ENCODE data around the gene ATP5MC2.

ATP5MC2 gene

DNA sequence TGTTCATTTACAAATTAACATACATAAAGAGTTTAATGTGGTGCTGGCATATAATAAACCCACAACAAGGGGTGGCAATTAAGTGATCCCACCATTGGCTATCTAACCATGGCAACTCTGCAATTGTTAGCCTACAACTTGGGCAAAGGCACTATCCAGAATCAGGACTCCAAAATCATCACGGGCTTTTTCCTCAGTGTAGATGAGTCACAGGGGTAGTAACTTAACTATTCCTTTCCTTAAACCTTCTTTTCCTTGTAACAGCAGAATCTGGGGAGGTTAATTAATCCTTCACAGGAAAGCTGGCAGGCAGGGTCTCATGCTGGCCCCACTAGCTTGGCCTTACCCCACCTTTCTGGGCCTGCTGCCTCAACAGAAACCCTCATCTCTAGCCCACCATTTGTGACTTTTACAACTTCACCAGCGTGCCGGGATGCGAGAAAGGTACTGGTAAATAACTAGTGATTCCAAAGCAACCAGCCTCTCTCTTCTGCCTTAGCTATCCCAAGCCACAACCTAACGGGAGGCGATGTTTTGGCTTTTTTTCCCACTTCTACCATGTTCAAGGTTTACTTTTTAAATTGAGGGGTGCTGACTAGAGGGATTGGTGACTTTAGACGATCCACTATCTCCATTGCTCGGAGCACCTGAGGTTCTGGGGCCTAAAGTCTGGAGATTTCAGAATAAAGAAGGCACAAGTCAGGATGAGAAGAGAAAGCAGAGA lies 744 bp downstream of the ATP5MC2 start:
- TF ChIP-seq, protein P1, sequence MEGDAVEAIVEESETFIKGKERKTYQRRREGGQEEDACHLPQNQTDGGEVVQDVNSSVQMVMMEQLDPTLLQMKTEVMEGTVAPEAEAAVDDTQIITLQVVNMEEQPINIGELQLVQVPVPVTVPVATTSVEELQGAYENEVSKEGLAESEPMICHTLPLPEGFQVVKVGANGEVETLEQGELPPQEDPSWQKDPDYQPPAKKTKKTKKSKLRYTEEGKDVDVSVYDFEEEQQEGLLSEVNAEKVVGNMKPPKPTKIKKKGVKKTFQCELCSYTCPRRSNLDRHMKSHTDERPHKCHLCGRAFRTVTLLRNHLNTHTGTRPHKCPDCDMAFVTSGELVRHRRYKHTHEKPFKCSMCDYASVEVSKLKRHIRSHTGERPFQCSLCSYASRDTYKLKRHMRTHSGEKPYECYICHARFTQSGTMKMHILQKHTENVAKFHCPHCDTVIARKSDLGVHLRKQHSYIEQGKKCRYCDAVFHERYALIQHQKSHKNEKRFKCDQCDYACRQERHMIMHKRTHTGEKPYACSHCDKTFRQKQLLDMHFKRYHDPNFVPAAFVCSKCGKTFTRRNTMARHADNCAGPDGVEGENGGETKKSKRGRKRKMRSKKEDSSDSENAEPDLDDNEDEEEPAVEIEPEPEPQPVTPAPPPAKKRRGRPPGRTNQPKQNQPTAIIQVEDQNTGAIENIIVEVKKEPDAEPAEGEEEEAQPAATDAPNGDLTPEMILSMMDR (conservative IDR thresholded peaks at IDR 0.05) = no peak
- H3K27ac ChIP-seq = peak overlapping the region; percentile 95

DNA sequence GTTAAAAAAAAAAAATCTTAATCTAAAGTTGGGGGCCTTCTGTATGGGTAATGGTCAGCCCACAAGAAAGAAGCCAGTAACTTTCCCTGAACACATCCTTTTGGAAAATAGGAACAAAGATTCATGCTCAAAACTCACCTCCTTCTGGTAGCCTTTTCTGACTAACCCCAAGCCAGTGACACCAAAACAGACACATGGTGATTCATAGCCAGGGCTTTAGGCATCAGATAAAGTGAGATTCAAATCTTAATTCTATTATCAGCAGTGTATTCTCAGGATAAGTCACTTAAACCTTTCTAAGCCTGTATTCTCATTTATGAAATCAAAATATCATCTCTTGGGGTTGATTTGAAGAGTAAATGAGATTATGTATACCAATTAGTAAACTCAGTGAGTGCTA lies 4.9 kb downstream of the ATP5MC2 start:
- TF ChIP-seq, protein P1 (conservative IDR thresholded peaks at IDR 0.05) = no peak
- H3K27ac ChIP-seq = no peak overlapping the region

DNA sequence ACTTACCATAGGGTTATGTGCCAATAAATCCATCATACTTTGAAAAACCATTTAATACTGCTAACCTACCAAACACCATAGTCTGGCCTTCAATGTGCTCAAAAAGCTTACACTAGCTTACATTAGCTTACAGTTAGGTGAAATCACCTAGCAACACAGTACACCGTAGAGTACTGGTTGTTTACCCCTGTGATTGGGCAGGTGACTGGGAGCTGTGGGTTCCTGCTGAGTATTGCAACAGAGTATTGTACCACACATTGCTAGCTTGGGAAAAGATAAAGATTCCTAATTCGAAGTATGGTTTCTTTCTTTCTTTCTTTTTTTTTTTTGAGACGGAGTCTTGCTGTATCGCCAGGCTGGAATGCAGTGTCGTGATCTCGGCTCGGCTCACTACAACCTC lies 5.6 kb downstream of the ATP5MC2 start:
- H3K27ac ChIP-seq = no peak overlapping the region
- TF ChIP-seq, protein P1 (conservative IDR thresholded peaks at IDR 0.05) = no peak

DNA sequence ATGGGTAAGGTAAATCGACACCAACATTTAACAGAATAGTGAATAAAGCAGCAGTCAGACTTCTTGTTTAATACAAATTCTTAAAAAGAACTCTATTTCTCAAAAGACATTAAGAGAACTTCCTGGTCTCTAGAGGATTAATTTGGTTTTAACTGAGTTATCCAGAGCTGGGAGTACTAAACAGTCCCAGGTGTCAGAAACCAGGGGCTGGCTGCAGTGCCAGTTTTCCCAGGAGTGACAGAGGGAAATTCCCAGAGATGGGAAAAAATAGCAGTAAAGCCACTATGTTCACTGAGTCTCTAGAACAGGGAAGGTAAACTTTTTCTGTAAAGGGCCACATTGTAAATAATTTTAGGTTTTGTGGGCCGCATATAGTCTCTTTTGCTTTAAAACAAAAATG lies 8.8 kb downstream of the ATP5MC2 start:
- H3K27ac ChIP-seq = peak overlapping the region; percentile 13
- TF ChIP-seq, protein P1 (conservative IDR thresholded peaks at IDR 0.05) = no peak

DNA sequence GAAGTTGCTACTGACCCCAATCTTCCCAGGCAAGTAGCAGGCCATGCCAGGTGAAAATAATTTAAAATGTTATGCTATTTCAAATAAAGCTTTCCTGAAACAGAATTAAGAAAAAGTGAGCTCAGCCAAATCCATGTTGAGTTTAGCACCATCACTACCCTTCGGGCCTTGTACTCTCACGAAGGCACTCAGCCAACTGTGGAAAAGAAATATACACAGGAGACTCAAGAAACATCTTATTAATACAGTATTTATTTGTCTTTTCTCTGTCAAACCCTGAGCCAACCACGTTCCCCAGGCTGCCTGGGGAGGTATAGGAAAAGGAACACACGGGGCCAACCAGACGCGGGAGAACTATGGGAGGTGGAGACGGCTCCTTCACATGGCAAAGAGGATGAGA lies 10.9 kb downstream of the ATP5MC2 start:
- 0 out of 2 replicates have a peak overlapping the region, but pooled peaks have one; percentile 1 for H3K27ac ChIP-seq

DNA sequence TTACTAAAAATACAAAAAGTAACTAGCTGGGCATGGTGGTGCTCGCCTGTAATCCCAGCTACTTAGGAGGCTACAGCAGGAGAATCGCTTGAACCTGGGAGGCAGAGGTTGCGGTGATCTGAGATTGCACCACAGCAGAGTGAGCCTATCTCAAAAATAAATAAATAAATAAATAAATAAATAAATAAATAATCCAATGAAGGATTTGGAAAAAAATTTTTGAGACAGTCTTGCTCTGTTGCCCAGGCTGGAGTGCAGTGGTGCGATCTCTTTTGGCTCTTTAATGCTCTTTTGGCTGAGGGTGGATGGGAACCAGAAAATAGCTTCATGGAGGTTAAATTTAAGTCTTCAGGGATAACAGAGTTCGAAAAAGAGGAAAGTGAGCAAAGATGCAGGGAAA lies 11.7 kb downstream of the ATP5MC2 start:
- H3K27ac ChIP-seq = no peak overlapping the region
- TF ChIP-seq, protein P1 (conservative IDR thresholded peaks at IDR 0.05) = no peak

More for the DNA sequence above, 10.9 kb downstream of the ATP5MC2 start:
- TF ChIP-seq, protein P1 (conservative IDR thresholded peaks at IDR 0.05) = no peak

DNA sequence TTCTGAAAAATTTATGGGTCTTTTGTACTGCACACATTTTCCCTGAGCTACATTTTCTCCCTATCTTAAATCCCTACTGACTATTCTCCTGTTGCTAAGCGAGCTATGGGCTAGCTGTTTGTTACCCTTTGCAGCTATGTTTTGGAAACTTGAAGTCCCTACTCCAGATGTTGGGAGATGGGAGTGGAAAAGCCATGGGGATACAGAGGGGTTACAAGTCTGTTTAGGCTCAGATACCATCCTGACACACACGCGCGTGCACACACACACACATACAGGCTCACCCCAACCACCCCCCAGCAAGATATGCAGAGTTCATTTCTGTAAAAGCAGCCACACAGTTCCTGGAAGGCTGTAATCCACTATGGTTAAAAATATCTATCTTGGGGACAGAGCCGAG lies 15.8 kb downstream of the ATP5MC2 start:
- TF ChIP-seq, protein P1 (conservative IDR thresholded peaks at IDR 0.05) = no peak
- peak overlapping the region; percentile 100 for H3K27ac ChIP-seq
